Karpas-422 (cell line): ENCODE data around the gene GNS. TPM values are rescaled to one million over a fixed set of nuclear protein-coding genes. Genes with fewer than 3 reads are reported as not detected.
A peak's percentile ranks its signal among the peaks of the same experiment; 100 is the strongest.

ENCODE experiments used
- DNase-seq: peaks from one replicate; pipeline ENCODE4 v3.0.0-alpha.2; 2015
- H2AFZ ChIP-seq: fragments of 200-600 bp; sonication (generic); 2 replicates; pipeline ENCODE4 v1.6.1; 2014; ENCODE audit warnings: antibody characterized with exemption, low read length, mixed read lengths
- H3K27ac ChIP-seq: fragments of 200-600 bp; sonication (generic); 2 replicates; pipeline ENCODE4 v1.5.1; 2014; ENCODE audit warnings: mild to moderate bottlenecking, low read length, moderate library complexity
- H3K27me3 ChIP-seq: fragments of 200-600 bp; sonication (generic); 2 replicates; pipeline ENCODE4 v1.6.1; 2014; ENCODE audit warnings: low read length, mixed read lengths
- H3K36me3 ChIP-seq: fragments of 200-600 bp; sonication (generic); 2 replicates; pipeline ENCODE4 v1.6.1; 2014; ENCODE audit warnings: low read length, mixed read lengths; ENCODE audit not compliant: insufficient read depth
- H3K4me1 ChIP-seq: fragments of 200-600 bp; sonication (generic); 2 replicates; pipeline ENCODE4 v1.6.1; 2014; ENCODE audit warnings: mild to moderate bottlenecking, low read length, mixed read lengths
- H3K4me2 ChIP-seq: fragments of 200-600 bp; sonication (generic); 2 replicates; pipeline ENCODE4 v1.6.1; 2014; ENCODE audit warnings: low read length, low read depth, mild to moderate bottlenecking; ENCODE audit not compliant: poor library complexity, severe bottlenecking
- H3K4me3 ChIP-seq: fragments of 200-600 bp; sonication (generic); 2 replicates; pipeline ENCODE4 v1.5.1; 2014; ENCODE audit warnings: mild to moderate bottlenecking, antibody characterized with exemption, low read length, mixed read lengths
- H3K79me2 ChIP-seq: fragments of 200-600 bp; sonication (generic); 2 replicates; pipeline ENCODE4 v1.6.1; 2014; ENCODE audit warnings: mild to moderate bottlenecking, low read length, mixed read lengths
- H3K9ac ChIP-seq: fragments of 200-600 bp; sonication (generic); 2 replicates; pipeline ENCODE4 v1.6.0; 2014; ENCODE audit warnings: low read length
- H3K9me2 ChIP-seq: fragments of 200-600 bp; sonication (generic), shearing (Covaris generic); replicated peaks from 2 replicates; pipeline ENCODE4 v1.6.0; 2014; ENCODE audit warnings: mild to moderate bottlenecking, low read length, moderate library complexity; ENCODE audit not compliant: insufficient read depth
- H3K9me3 ChIP-seq: fragments of 300-700, 200-600 bp; sonication (generic); 2 replicates; pipeline ENCODE4 v1.6.1; 2014; ENCODE audit warnings: low read length, mixed read lengths
- H4K20me1 ChIP-seq: fragments of 200-600 bp; sonication (generic); 2 replicates; pipeline ENCODE4 v1.6.1; 2014; ENCODE audit warnings: mild to moderate bottlenecking, antibody characterized with exemption, low read length, low read depth; ENCODE audit not compliant: insufficient read depth
- total RNA-seq: library from RNA; depleted of rRNA; stranded (reverse); fragments of >200 nt; shearing (Covaris generic); gene quantifications from 2 replicates; pipeline ENCODE4 v1.2.3, GENCODE V29; 2014; ENCODE audit warnings: low replicate concordance; rRNA removed

Gene GNS
- total RNA-seq, 1 experiment from 2014 or later: 49.5 TPM

DNA sequence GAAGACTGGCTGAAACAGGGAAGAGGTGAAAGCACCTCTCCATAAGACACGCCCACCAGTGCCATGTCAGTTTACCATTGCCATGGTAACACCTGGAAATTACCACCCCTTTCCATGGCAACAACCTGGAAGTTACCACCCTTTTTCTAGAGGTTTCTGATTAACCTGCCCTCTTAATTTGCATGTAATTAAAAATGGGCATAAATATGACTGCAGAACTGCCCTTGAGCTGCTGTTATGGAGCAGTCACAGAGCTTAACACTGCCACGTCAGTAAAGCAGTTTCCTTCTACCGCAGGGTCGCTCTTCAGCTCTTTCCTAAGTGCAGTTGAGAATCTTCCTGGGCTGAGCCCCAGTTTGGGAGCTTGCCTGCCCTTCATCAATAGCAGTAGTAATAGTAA is 93.7 kb downstream of the GNS start:
- Histone ChIP-seq H3K27me3 (no peaks in the 10 kb centered on the region), H3K9me3 (no peaks in the 10 kb centered on the region), H4K20me1 (no peaks in the 10 kb centered on the region), H3K4me3 (peak overlapping the region; percentile 5), H3K79me2 (peaks cover 97% of the 10 kb centered on the region), H3K9me2 (no peaks in the 10 kb centered on the region), H3K27ac (peak overlapping the region; percentile 58), H3K4me2 (peak overlapping the region; percentile 62), H3K36me3 (no peaks in the 10 kb centered on the region), H2AFZ (no peak overlapping the region), H3K9ac (peak overlapping the region; percentile 51), H3K4me1 (peaks cover 79% of the 10 kb centered on the region)
- DNase-seq: peak; percentile 90

Other genes starting within 250 kb of the GNS start
- gene RASSF3, start 148.9 kb downstream of the GNS start, total RNA-seq: 21.5 and 27.4 TPM in 2 replicates
- 7.1 and 15.5 TPM in 2 replicates for gene TBC1D30, start 65.2 kb upstream of the GNS start, total RNA-seq